Measurements from ENCODE around the gene LRP1.

LRP1 gene

GRCh38 chr12:57241402-57242310, 113.4 kb downstream of the LRP1 start:
- peak overlapping the region; percentile 76 for H3K4me3 ChIP-seq (ENCODE audit: low read depth, low read length)

DNA sequence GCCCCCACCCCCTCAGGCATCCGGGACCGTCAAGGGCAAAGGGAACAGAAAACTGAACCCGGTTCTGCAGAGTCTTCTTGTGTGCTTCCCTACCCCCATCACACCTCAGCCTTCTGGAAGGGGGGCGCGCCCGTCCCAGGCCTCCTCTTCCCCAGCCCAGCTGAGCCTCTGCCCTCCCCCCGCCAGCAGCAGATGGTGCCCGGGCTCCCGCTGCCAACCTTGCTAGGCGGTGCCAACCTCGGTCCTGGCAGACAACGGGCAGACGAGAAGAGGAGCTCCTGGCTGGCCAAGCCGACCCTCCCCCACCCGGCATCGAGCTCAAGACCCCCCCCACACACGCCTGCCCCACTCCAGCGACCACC, 114.0 kb downstream of the LRP1 start:
- no peak overlapping the region for H3K4me3 ChIP-seq (ENCODE audit: low read depth, low read length)
- TF ChIP-seq CTCF (IDR thresholded peaks at IDR 0.05; ENCODE audit: low read depth, low read length), result no peak

More at GRCh38 chr12:57241402-57242310, 113.4 kb downstream of the LRP1 start:
- TF ChIP-seq CTCF (IDR thresholded peaks at IDR 0.05; ENCODE audit: low read depth, low read length), result no peak

GRCh38 chr12:57242691-57243454, 114.6 kb downstream of the LRP1 start:
- no peak overlapping the region for H3K4me3 ChIP-seq (ENCODE audit: low read depth, low read length)
- TF ChIP-seq CTCF (IDR thresholded peaks at IDR 0.05; ENCODE audit: low read depth, low read length), result peak; percentile 52

DNA sequence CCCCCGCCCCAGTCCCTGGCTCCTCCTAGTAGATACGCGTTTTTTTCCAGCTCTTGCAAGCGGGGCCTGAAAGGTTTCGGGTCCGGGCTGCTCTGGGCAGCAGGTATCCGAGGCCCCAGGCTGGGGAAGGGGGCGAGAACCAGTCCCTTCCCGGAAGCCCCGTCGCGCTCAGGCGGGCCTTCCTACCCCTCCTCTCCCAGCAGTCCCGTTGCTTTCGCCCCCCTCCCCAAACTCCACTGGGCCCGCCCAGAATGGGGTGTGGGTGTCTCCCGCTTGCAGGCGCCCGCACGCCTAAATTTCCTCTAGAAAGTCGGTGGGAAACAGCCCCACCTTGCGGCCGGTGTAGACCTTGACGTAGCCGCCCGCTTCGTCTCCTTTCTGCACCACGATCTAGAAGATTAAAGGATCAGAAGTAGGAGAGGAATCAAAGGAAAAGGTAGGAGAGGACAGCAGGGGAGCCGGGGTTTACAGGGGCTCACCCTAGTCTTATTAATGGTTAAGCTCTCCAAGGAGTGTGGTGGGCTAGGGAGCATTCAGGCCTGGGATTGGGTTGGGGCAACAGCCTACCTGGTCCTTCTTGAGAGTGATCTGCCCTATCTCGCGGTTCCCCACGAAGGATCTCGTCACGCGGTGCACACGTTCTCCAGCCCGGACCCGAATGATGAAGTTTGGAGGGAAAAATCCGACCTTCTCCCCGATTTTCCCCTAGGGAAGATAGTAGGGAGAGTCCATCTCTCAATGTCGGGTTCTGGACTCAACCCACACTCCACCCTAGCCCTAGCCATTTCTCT, 115.4 kb downstream of the LRP1 start:
- peak overlapping the region; percentile 14; the same call in 1 of the 2 replicates for H3K4me3 ChIP-seq (ENCODE audit: low read depth, low read length)
- peak; percentile 71 for TF ChIP-seq CTCF (IDR thresholded peaks at IDR 0.05; ENCODE audit: low read depth, low read length)

DNA sequence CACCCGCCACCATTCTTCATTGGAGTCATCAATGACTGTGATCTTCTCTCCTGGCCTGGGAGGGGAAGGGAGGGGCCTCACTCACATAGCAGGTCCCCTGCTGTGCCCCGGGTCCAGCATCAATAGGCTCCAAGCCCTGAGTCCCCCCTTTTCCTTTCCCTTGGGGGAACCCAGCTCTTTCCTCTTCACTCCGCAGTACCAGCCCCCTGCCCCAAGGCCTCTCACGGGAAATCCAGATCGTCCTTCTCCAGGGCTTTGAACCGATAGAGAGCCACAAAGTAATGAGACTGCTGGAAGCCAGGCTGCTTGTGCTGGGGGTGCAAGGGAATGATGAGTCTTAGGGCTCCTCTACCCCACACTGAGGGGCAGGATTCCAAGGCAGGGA, 116.0 kb downstream of the LRP1 start:
- TF ChIP-seq CTCF (IDR thresholded peaks at IDR 0.05; ENCODE audit: low read depth, low read length), result no peak
- H3K4me3 ChIP-seq (ENCODE audit: low read depth, low read length), result no peak overlapping the region

GRCh38 chr12:57247041-57247440, 118.8 kb downstream of the LRP1 start:
- TF ChIP-seq CTCF (IDR thresholded peaks at IDR 0.05; ENCODE audit: low read depth, low read length), result no peak
- H3K4me3 ChIP-seq (ENCODE audit: low read depth, low read length), result no peak overlapping the region
